ENCODE data around the gene RGS9BP. TPM values are rescaled to one million over a fixed set of nuclear protein-coding genes. Genes with fewer than 3 reads are reported as not detected.
"Not testable (repeated sequence)": the region's sequence is repeated elsewhere in the genome, so short reads cannot be mapped to it uniquely, and the experiment has no call there.

RGS9BP gene
- total RNA-seq, 1 donor from 2014 or later = not detected

DNA sequence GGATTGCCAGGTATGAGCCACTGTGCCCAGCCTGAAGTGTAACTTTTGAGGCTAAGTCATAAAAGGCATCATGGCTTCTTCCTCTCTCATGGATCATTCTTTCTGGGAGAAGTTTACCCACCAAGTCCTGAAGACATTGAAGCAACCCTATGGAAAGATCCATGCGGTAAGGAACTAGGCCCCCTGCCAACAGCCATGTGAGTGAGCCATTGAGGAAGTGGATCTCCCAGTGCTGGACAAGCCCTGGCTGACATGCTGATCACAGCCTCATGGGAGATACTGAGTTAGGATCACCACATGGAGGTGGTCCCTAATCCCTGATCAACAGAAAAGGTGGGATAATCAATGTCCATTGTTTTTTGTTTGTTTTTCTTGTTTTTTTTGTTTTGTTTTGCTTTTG is 12.7 kb downstream of the RGS9BP start:
- no peak for DNase-seq (ENCODE audit: low spot score)
- Mint-ChIP-seq H3K36me3 (ENCODE audit: low read depth, unreplicated experiment) (peaks cover 13% of the 10 kb centered on the region), H3K9me3 (ENCODE audit: unreplicated experiment) (no peaks in the 10 kb centered on the region), H3K27ac (ENCODE audit: unreplicated experiment) (no peak overlapping the region), H3K4me3 (ENCODE audit: unreplicated experiment) (no peak overlapping the region), H3K4me1 (ENCODE audit: unreplicated experiment) (peaks cover 13% of the 10 kb centered on the region), H3K27me3 (ENCODE audit: unreplicated experiment) (peaks cover 11% of the 10 kb centered on the region)
- no peak for TF ChIP-seq CTCF (IDR thresholded peaks at IDR 0.05; ENCODE audit: unreplicated experiment)

DNA sequence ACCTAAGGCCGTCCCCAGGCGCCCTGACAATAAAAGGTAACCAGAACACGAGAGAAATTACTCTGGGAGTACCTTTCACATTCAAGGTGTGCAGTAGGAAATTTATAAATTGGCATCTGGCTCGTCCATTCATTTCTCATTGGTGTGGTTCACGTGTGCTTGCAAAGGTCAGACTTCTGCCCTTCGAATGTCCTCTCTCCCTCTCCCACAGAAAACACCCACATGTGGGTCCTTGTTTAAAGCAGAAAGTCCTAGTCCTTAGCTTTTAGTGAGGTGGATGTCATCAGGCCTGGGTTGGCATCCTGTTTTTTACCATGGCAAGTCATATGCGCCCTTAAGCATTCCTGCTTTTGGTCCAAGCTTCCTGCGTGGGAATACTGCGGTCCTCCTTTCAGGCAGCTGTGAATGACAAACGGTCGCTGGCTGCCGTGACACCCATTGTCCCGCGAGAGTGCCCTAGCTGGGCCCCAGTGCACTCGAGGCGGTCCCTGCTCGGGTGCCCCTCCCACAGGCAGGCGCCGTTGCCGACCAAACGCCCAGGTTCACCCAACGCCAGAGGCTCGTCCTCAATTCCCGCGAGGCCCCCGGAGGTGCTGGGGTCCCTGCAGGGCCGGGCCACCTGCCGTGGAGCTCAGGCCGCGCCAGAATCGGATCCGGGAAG is 15.8 kb downstream of the RGS9BP start, which contains the start of gene NUDT19:
Gene NUDT19, plus strand, starts transcription at position 531 of the 661 bp plus-strand sequence. CDS start 140 bp downstream, outside the sequence.
- Mint-ChIP-seq H3K36me3 (ENCODE audit: low read depth, unreplicated experiment) (peaks cover 13% of the 10 kb centered on the region), H3K27ac (ENCODE audit: unreplicated experiment) (no peak within 1 kb of the TSS), H3K27me3 (ENCODE audit: unreplicated experiment) (peaks cover 11% of the 10 kb centered on the region), H3K4me1 (ENCODE audit: unreplicated experiment) (peaks cover 33% of the 10 kb centered on the region), H3K9me3 (ENCODE audit: unreplicated experiment) (no peaks in the 10 kb centered on the region), H3K4me3 (ENCODE audit: unreplicated experiment) (peak within 1 kb of the TSS; percentile 85)
- DNase-seq (ENCODE audit: low spot score) = no peak
- TF ChIP-seq CTCF (IDR thresholded peaks at IDR 0.05; ENCODE audit: unreplicated experiment) = no peak

DNA sequence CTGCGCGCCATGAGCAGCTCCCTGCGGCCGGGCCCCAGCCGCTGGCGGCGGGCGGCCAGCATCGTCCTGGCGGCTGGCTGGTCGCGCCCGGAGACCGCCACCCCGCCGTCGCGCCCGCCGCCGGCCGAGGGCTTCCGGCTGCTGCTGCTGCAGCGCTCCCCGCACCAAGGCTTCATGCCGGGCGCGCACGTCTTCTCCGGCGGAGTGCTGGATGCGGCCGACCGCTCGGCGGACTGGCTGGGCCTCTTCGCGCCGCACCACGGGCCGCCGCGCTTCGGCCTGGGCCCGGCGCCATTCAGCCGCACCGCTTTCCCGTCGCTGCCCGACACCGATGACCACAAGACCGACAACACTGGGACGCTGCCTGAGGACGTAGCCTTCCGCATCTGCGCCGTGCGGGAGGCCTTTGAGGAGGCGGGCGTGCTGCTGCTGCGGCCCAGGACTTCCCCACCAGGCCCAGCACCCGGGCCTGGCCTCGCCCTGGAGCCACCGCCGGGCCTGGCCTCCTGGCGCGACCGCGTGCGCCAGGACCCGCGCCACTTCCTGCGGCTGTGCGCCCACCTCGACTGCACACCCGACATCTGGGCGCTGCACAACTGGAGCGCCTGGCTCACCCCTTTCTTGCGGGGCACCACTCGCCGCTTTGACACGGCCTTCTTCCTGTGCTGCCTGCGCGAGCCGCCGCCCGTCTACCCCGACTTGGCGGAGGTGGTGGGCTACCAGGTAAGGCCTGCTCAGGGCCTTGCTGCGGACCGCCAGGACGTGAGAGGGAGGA is 16.5 kb downstream of the RGS9BP start:
- peaks cover 11% of the 10 kb centered on the region for H3K27me3 Mint-ChIP-seq (ENCODE audit: unreplicated experiment)
- no peak for TF ChIP-seq CTCF (IDR thresholded peaks at IDR 0.05; ENCODE audit: unreplicated experiment)
- H3K9me3 Mint-ChIP-seq (ENCODE audit: unreplicated experiment) = no peaks in the 10 kb centered on the region
- no peak overlapping the region for H3K4me3 Mint-ChIP-seq (ENCODE audit: unreplicated experiment)
- H3K27ac Mint-ChIP-seq (ENCODE audit: unreplicated experiment) = no peak overlapping the region
- peak; percentile 56 for DNase-seq (ENCODE audit: low spot score)
- H3K4me1 Mint-ChIP-seq (ENCODE audit: unreplicated experiment) = peaks cover 34% of the 10 kb centered on the region
- peaks cover 13% of the 10 kb centered on the region for H3K36me3 Mint-ChIP-seq (ENCODE audit: low read depth, unreplicated experiment)

DNA sequence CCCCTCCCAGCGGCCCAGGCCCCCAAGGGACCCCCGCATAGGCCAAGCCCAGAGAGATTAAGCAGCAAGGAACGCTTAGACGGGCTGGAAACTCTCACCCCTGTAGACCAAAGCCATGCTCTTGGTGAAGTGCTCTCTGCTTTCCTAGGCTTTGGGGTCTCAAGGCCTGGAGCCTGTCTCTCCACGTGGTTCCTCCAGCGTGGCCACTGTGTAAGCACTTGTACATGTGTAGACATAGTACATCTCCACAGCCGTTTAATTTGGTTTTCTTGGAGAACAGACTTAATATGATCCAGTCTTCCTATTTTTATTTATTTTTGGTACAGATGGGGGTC is 17.0 kb downstream of the RGS9BP start:
- Mint-ChIP-seq H3K4me3 (ENCODE audit: unreplicated experiment) (peak overlapping the region; percentile 85), H3K4me1 (ENCODE audit: unreplicated experiment) (peaks cover 34% of the 10 kb centered on the region), H3K27ac (ENCODE audit: unreplicated experiment) (peak overlapping the region; percentile 48), H3K36me3 (ENCODE audit: low read depth, unreplicated experiment) (peaks cover 13% of the 10 kb centered on the region), H3K9me3 (ENCODE audit: unreplicated experiment) (no peaks in the 10 kb centered on the region), H3K27me3 (ENCODE audit: unreplicated experiment) (peaks cover 11% of the 10 kb centered on the region)
- TF ChIP-seq CTCF (IDR thresholded peaks at IDR 0.05; ENCODE audit: unreplicated experiment) = no peak
- no peak for DNase-seq (ENCODE audit: low spot score)

DNA sequence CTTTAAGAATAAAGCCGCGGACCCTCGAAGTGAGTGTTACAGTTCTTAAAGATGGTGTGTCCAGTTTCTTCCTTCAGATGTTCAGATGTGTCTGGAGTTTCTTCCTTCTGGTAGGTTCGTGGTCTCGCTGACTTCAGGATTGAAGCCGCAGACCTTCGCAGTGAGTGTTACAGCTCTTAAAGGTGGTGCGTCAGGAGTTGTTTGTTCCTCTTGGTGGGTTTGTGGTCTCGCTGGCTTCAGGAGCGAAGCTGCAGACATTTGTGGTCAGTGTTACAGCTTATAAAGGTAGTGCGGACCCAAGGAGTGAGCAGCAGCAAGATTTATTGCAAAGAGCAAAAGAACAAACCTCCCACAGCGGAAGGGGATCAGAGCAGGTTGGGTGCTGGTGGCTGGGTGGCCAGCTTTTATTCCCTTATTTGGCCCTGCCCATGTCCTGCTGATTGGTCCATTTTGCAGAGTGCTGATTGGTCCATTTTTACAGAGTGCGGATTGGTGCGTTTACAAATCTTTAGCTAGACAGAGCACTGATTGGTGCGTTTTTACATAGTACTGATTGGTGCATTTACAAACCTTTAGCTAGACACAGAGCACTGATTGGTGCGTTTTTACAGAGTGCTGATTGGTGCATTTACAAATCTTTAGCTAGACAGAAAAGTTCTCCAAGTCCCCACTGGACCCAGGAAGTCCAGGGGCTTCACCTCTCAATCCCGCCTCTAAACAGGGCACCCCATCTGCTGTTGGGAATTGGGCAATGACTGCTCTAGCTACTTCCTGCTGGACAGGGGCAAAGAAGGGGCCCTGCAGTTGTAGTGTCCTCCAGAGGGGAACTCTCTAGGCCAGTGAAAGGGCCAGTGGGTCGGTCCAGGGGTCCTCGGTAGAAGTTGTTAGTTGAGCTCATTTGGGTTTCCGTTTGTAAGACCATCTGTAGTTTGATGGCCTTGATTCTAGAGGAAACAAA is 17.8 kb downstream of the RGS9BP start:
- DNase-seq (ENCODE audit: low spot score); H3K27ac Mint-ChIP-seq (ENCODE audit: unreplicated experiment); H3K9me3 Mint-ChIP-seq (ENCODE audit: unreplicated experiment): not testable (repeated sequence)
- Mint-ChIP-seq H3K4me3 (ENCODE audit: unreplicated experiment) (peak overlapping the region; percentile 85), H3K4me1 (ENCODE audit: unreplicated experiment) (peaks cover 34% of the 10 kb centered on the region), H3K36me3 (ENCODE audit: low read depth, unreplicated experiment) (peaks cover 19% of the 10 kb centered on the region), H3K27me3 (ENCODE audit: unreplicated experiment) (peaks cover 11% of the 10 kb centered on the region)

GRCh38 chr19:32694316-32694715 is 18.7 kb downstream of the RGS9BP start:
- Mint-ChIP-seq H3K4me1 (ENCODE audit: unreplicated experiment) (peaks cover 34% of the 10 kb centered on the region), H3K36me3 (ENCODE audit: low read depth, unreplicated experiment) (peaks cover 26% of the 10 kb centered on the region), H3K27me3 (ENCODE audit: unreplicated experiment) (peaks cover 11% of the 10 kb centered on the region)
- H3K4me3 Mint-ChIP-seq (ENCODE audit: unreplicated experiment); H3K9me3 Mint-ChIP-seq (ENCODE audit: unreplicated experiment); H3K27ac Mint-ChIP-seq (ENCODE audit: unreplicated experiment); DNase-seq (ENCODE audit: low spot score): not testable (repeated sequence)

GRCh38 chr19:32694851-32695250 is 19.2 kb downstream of the RGS9BP start:
- H3K27ac Mint-ChIP-seq (ENCODE audit: unreplicated experiment); DNase-seq (ENCODE audit: low spot score); H3K9me3 Mint-ChIP-seq (ENCODE audit: unreplicated experiment); H3K4me3 Mint-ChIP-seq (ENCODE audit: unreplicated experiment): not testable (repeated sequence)
- peaks cover 11% of the 10 kb centered on the region for H3K27me3 Mint-ChIP-seq (ENCODE audit: unreplicated experiment)
- H3K4me1 Mint-ChIP-seq (ENCODE audit: unreplicated experiment) = peaks cover 34% of the 10 kb centered on the region
- peaks cover 26% of the 10 kb centered on the region for H3K36me3 Mint-ChIP-seq (ENCODE audit: low read depth, unreplicated experiment)
